ENCODE measurements around the gene HRCT1. TPM values are rescaled to one million over a fixed set of nuclear protein-coding genes. Genes with fewer than 3 reads are reported as not detected.
"Not testable (repeated sequence)": the region's sequence is repeated elsewhere in the genome, so short reads cannot be mapped to it uniquely, and the experiment has no call there.

The HRCT1 gene
- total RNA-seq, 1 donor from 2014 or later: not detected

- H3K27ac Mint-ChIP-seq: no peak overlapping the region
- peaks cover 17% of the 10 kb centered on the region for H3K4me1 Mint-ChIP-seq (ENCODE audit: low read depth)
- H3K9me3 Mint-ChIP-seq: no peaks in the 10 kb centered on the region
- DNase-seq (ENCODE audit: low spot score): no peak
- H3K36me3 Mint-ChIP-seq (ENCODE audit: low read depth): no peaks in the 10 kb centered on the region
- H3K27me3 Mint-ChIP-seq (ENCODE audit: insufficient read depth): peaks cover 3% of the 10 kb centered on the region
- intact Hi-C loops (cut with micrococcal nuclease): no loop called here
- H3K4me3 Mint-ChIP-seq: no peak overlapping the region
Observed at GRCh38 chr9:35904338-35904737, 1.7 kb upstream of the HRCT1 start.

DNA sequence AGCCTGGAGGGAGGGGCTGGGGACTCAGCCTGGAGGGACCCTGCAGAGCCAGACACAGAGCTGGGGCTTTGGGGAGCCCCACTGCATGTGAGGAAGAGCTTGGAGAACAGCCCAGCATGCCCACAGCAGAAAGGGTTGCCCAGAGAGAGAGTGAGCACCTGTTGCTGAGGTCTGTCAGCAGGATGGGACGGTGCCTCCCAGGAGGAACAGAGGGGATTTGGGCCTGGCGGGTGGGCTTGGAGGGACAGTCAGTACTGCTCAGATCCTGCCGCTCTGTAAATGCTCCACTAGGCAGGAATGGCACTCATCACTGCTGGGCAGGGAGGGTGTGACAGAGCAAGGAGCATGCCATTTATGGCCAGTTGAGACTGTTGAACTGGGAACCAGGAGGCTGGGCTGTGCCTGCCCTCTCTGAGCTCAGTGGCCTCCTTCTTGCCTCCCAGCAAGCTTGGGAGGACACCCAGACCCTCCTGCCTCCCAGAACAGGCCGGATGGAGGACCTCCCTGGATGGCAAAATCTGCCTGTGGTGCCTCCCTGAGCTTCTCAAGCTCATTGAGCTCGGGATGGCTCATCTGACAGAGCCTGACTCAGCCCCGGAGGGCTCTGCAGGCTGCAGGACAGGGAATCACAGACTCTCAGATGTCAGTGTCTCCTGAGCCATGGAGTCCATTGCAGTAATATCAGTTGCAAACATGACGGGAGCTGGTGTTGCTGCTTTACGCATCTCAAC lies 786 bp upstream of the HRCT1 start:
- Mint-ChIP-seq H3K4me3 (no peak overlapping the region), H3K9me3 (no peaks in the 10 kb centered on the region), H3K27me3 (ENCODE audit: insufficient read depth) (peaks cover 3% of the 10 kb centered on the region), H3K36me3 (ENCODE audit: low read depth) (no peaks in the 10 kb centered on the region), H3K27ac (no peak overlapping the region), H3K4me1 (ENCODE audit: low read depth) (peaks cover 17% of the 10 kb centered on the region)
- intact Hi-C loops (cut with micrococcal nuclease): no loop called here
- DNase-seq (ENCODE audit: low spot score): no peak

- intact Hi-C loops (cut with micrococcal nuclease): no loop called here
- Mint-ChIP-seq H3K9me3 (no peaks in the 10 kb centered on the region), H3K4me1 (ENCODE audit: low read depth) (peaks cover 32% of the 10 kb centered on the region), H3K27me3 (ENCODE audit: insufficient read depth) (peaks cover 2% of the 10 kb centered on the region), H3K27ac (no peak overlapping the region), H3K4me3 (no peak overlapping the region), H3K36me3 (ENCODE audit: low read depth) (no peaks in the 10 kb centered on the region)
- DNase-seq (ENCODE audit: low spot score): no peak
Observed at GRCh38 chr9:35906923-35907699, 1.1 kb downstream of the HRCT1 start.

- Mint-ChIP-seq H3K36me3 (ENCODE audit: low read depth) (no peaks in the 10 kb centered on the region), H3K27ac (no peak overlapping the region), H3K27me3 (ENCODE audit: insufficient read depth) (peaks cover 2% of the 10 kb centered on the region), H3K9me3 (no peaks in the 10 kb centered on the region), H3K4me3 (no peak overlapping the region), H3K4me1 (ENCODE audit: low read depth) (peaks cover 32% of the 10 kb centered on the region)
- intact Hi-C loops (cut with micrococcal nuclease): no loop called here
- no peak for DNase-seq (ENCODE audit: low spot score)
Observed at GRCh38 chr9:35907711-35908503, 1.9 kb downstream of the HRCT1 start.

DNA sequence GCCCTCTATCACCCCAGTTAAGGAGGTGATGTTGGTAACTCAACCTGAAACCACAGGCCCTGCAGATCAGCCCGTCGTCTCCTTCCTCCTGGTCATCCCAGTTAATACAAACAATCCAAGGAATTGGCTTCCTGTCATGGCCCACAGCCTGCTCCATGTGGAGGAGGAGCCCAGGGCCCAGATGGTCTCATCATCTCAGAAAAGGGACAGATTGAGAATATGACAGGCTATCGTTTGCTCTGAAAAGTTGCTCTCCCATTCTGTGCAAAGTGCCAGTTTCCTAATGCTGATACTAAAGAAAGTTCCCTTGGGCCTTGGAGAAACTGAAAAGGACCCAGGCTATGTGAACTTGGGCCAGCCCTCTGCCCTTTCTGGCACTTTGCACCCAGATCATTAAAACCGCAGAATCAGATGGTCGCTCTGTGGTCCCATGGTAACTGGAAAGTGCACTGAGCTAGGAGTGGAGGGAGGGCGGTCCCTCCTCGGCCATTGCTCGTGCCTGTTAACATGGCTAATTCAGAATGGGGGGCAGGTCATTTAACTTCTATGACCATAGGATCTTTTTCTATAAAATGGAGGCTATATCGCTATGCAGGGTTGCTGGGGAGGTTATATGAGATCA lies 2.6 kb downstream of the HRCT1 start:
- peaks cover 2% of the 10 kb centered on the region for H3K27me3 Mint-ChIP-seq (ENCODE audit: insufficient read depth)
- no peaks in the 10 kb centered on the region for H3K36me3 Mint-ChIP-seq (ENCODE audit: low read depth)
- peaks cover 32% of the 10 kb centered on the region for H3K4me1 Mint-ChIP-seq (ENCODE audit: low read depth)
- H3K27ac Mint-ChIP-seq: no peak overlapping the region
- no peak overlapping the region for H3K4me3 Mint-ChIP-seq
- H3K9me3 Mint-ChIP-seq: no peaks in the 10 kb centered on the region
- intact Hi-C loops (cut with micrococcal nuclease): no loop called here
- no peak for DNase-seq (ENCODE audit: low spot score)

DNA sequence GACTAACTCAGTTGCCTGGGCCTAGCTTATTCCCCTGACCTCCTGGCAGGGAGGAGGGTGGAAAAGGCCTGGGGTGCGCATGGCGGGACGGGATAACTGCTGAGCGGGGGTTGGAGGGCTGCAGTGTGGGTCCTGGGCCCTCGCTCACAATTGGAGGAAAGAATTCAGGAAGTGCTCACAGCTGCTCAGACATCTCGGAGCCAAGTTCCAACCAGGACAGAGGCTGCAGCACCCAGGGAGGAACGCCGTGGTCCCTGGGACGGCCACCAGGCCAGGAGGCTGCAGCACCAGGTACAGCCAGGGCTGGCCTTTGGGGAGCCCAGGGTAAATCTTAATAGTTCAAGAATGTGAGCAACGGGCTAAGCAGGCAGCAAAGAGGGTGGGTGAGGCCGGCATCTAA lies 3.3 kb downstream of the HRCT1 start, which contains the start of gene SPAAR:
SPAAR (plus strand) TSS at position 217 of the 400 bp plus-strand sequence. CDS start 974 bp downstream, outside the sequence.
- Mint-ChIP-seq H3K4me1 (ENCODE audit: low read depth) (peaks cover 32% of the 10 kb centered on the region), H3K9me3 (no peaks in the 10 kb centered on the region), H3K36me3 (ENCODE audit: low read depth) (no peaks in the 10 kb centered on the region), H3K27me3 (ENCODE audit: insufficient read depth) (peaks cover 2% of the 10 kb centered on the region), H3K27ac (no peak within 1 kb of the TSS), H3K4me3 (no peak within 1 kb of the TSS)
- no peak for DNase-seq (ENCODE audit: low spot score)
- intact Hi-C loops (cut with micrococcal nuclease): no loop called here

GRCh38 chr9:35909687-35910612 lies 3.9 kb downstream of the HRCT1 start:
- intact Hi-C loops (cut with micrococcal nuclease): no loop called here
- H3K27ac Mint-ChIP-seq: no peak overlapping the region
- no peaks in the 10 kb centered on the region for H3K9me3 Mint-ChIP-seq
- H3K36me3 Mint-ChIP-seq (ENCODE audit: low read depth): no peaks in the 10 kb centered on the region
- H3K4me3 Mint-ChIP-seq: no peak overlapping the region
- H3K4me1 Mint-ChIP-seq (ENCODE audit: low read depth): peaks cover 32% of the 10 kb centered on the region
- no peak for DNase-seq (ENCODE audit: low spot score)
- peaks cover 2% of the 10 kb centered on the region for H3K27me3 Mint-ChIP-seq (ENCODE audit: insufficient read depth)

GRCh38 chr9:35910613-35911359 lies 4.8 kb downstream of the HRCT1 start:
- DNase-seq (ENCODE audit: low spot score): peak; percentile 28
- Mint-ChIP-seq H3K4me1 (ENCODE audit: low read depth) (peaks cover 32% of the 10 kb centered on the region), H3K9me3 (no peaks in the 10 kb centered on the region), H3K4me3 (peak overlapping the region; percentile 57), H3K27me3 (ENCODE audit: insufficient read depth) (peaks cover 2% of the 10 kb centered on the region), H3K27ac (peak overlapping the region; percentile 69), H3K36me3 (ENCODE audit: low read depth) (no peaks in the 10 kb centered on the region)
- intact Hi-C loops (cut with micrococcal nuclease): loop anchor here (1.0 kb wide), 2 partner anchors 23 to 95 kb away; partner anchors contain the start of gene HINT2

GRCh38 chr9:35911690-35912089 lies 5.7 kb downstream of the HRCT1 start:
- no peak overlapping the region for H3K4me3 Mint-ChIP-seq
- H3K9me3 Mint-ChIP-seq: no peaks in the 10 kb centered on the region

GRCh38 chr9:35912791-35913400 lies 6.9 kb downstream of the HRCT1 start:
- Mint-ChIP-seq H3K9me3 (no peaks in the 10 kb centered on the region), H3K27ac (no peak overlapping the region), H3K27me3 (ENCODE audit: insufficient read depth) (peaks cover 2% of the 10 kb centered on the region), H3K36me3 (ENCODE audit: low read depth) (no peaks in the 10 kb centered on the region), H3K4me1 (ENCODE audit: low read depth) (peaks cover 28% of the 10 kb centered on the region), H3K4me3 (no peak overlapping the region)
- no peak for DNase-seq (ENCODE audit: low spot score)
- intact Hi-C loops (cut with micrococcal nuclease): no loop called here

More at GRCh38 chr9:35911690-35912089, 5.7 kb downstream of the HRCT1 start:
- peak overlapping the region; percentile 50 for H3K27ac Mint-ChIP-seq
- intact Hi-C loops (cut with micrococcal nuclease): loop anchor here (1.0 kb wide), 2 partner anchors 22 to 96 kb away; partner anchors contain the start of gene HINT2
- DNase-seq (ENCODE audit: low spot score): no peak
- H3K4me1 Mint-ChIP-seq (ENCODE audit: low read depth): peaks cover 32% of the 10 kb centered on the region
- H3K36me3 Mint-ChIP-seq (ENCODE audit: low read depth): no peaks in the 10 kb centered on the region
- H3K27me3 Mint-ChIP-seq (ENCODE audit: insufficient read depth): peaks cover 2% of the 10 kb centered on the region

GRCh38 chr9:35913429-35913828 lies 7.4 kb downstream of the HRCT1 start:
- H3K9me3 Mint-ChIP-seq; intact Hi-C loops (cut with micrococcal nuclease); DNase-seq (ENCODE audit: low spot score); H3K36me3 Mint-ChIP-seq (ENCODE audit: low read depth); H3K4me3 Mint-ChIP-seq; H3K27ac Mint-ChIP-seq; H3K27me3 Mint-ChIP-seq (ENCODE audit: insufficient read depth): not testable (repeated sequence)
- peaks cover 23% of the 10 kb centered on the region for H3K4me1 Mint-ChIP-seq (ENCODE audit: low read depth)
